H9 (cell line): Measurements from ENCODE around the gene NKAIN2. TPM values are rescaled to one million over a fixed set of nuclear protein-coding genes. Genes with fewer than 3 reads are reported as not detected.

ENCODE experiments used
- DNase-seq: peaks from one replicate; pipeline ENCODE4 v3.0.0-alpha.2; 2017
- H2AFZ ChIP-seq: one replicate; pipeline ENCODE4 v1.6.1; 2013; ENCODE audit warnings: mild to moderate bottlenecking, low read length, control low read depth, moderate library complexity
- H2AK5ac ChIP-seq: 2 replicates; pipeline ENCODE4 v1.6.1; 2013; ENCODE audit warnings: low read length, control low read depth, mixed read lengths; ENCODE audit not compliant: insufficient read length
- H2BK120ac ChIP-seq: one replicate; pipeline ENCODE4 v1.6.1; 2013; ENCODE audit warnings: low read depth, mild to moderate bottlenecking, low read length, control low read depth, inconsistent platforms; ENCODE audit not compliant: poor library complexity, severe bottlenecking
- H2BK12ac ChIP-seq: 2 replicates; pipeline ENCODE4 v1.6.1; 2013; ENCODE audit warnings: low read length, control low read depth, mixed read lengths, low read depth; ENCODE audit not compliant: insufficient read length
- H2BK15ac ChIP-seq: 2 replicates; pipeline ENCODE4 v1.6.1; 2013; ENCODE audit warnings: low read depth, low read length, control low read depth
- H2BK20ac ChIP-seq: one replicate; pipeline ENCODE4 v1.6.1; 2013; ENCODE audit warnings: low read depth, mild to moderate bottlenecking, low read length, control low read depth, inconsistent platforms; ENCODE audit not compliant: poor library complexity, severe bottlenecking
- H2BK5ac ChIP-seq: 2 replicates; pipeline ENCODE4 v1.6.1; 2013; ENCODE audit warnings: low read length, control low read depth, mixed read lengths; ENCODE audit not compliant: insufficient read length
- H3K14ac ChIP-seq: 2 replicates; pipeline ENCODE4 v1.6.1; 2013; ENCODE audit warnings: low read length, control low read depth; ENCODE audit not compliant: insufficient read depth
- H3K18ac ChIP-seq: 2 replicates; pipeline ENCODE4 v1.6.1; 2013; ENCODE audit warnings: low read depth, mild to moderate bottlenecking, mixed read lengths, low read length, control low read depth; ENCODE audit not compliant: insufficient read length
- H3K23ac ChIP-seq: 2 replicates; pipeline ENCODE4 v1.6.1; 2013; ENCODE audit warnings: low read length, control low read depth, mixed read lengths, low read depth; ENCODE audit not compliant: insufficient read length
- H3K23me2 ChIP-seq: 2 replicates; pipeline ENCODE4 v1.6.1; 2013; ENCODE audit warnings: low read depth, mild to moderate bottlenecking, mixed read lengths, low read length, control low read depth; ENCODE audit not compliant: insufficient read length, poor library complexity, severe bottlenecking
- H3K27ac ChIP-seq: 2 replicates; pipeline ENCODE4 v1.5.1; 2013; ENCODE audit warnings: low read length, control low read depth, mixed read lengths, low read depth; ENCODE audit not compliant: insufficient read length
- H3K27me3 ChIP-seq: 2 replicates; pipeline ENCODE4 v1.6.1; 2013; ENCODE audit warnings: low read length, control low read depth, inconsistent platforms; ENCODE audit not compliant: insufficient read depth
- H3K4ac ChIP-seq: 2 replicates; pipeline ENCODE4 v1.6.1; 2013; ENCODE audit warnings: low read depth, mild to moderate bottlenecking, control low read depth, inconsistent platforms, low read length, moderate library complexity
- H3K4me1 ChIP-seq: 2 replicates; pipeline ENCODE4 v1.6.1; 2013; ENCODE audit warnings: low read length, control low read depth, inconsistent platforms; ENCODE audit not compliant: insufficient read depth
- H3K4me2 ChIP-seq: 2 replicates; pipeline ENCODE4 v1.6.1; 2013; ENCODE audit warnings: low read length, control low read depth, mixed read lengths; ENCODE audit not compliant: insufficient read length, insufficient read depth
- H3K56ac ChIP-seq: 2 replicates; pipeline ENCODE4 v1.6.1; 2013; ENCODE audit warnings: low read depth, mild to moderate bottlenecking, mixed read lengths, low read length, control low read depth; ENCODE audit not compliant: insufficient read length
- H3K79me1 ChIP-seq: 2 replicates; pipeline ENCODE4 v1.6.1; 2013; ENCODE audit warnings: low read depth, mild to moderate bottlenecking, moderate library complexity, low read length, control low read depth, inconsistent platforms; ENCODE audit not compliant: insufficient read depth, poor library complexity, severe bottlenecking
- H3K79me2 ChIP-seq: 2 replicates; pipeline ENCODE4 v1.6.1; 2013; ENCODE audit warnings: low read length, control low read depth, inconsistent platforms; ENCODE audit not compliant: insufficient read depth
- H3K9ac ChIP-seq: 2 replicates; pipeline ENCODE4 v1.6.1; 2013; ENCODE audit warnings: low read length, control low read depth, mixed read lengths; ENCODE audit not compliant: insufficient read length; ENCODE audit errors: extremely low read depth
- H3K9me3 ChIP-seq: one replicate; pipeline ENCODE4 v1.6.1; 2013; ENCODE audit warnings: low read depth, low read length, inconsistent platforms; ENCODE audit not compliant: control insufficient read depth
- H3T11ph ChIP-seq: one replicate; pipeline ENCODE4 v1.6.1; 2013; ENCODE audit warnings: mild to moderate bottlenecking, low read length, control low read depth, inconsistent platforms
- H4K20me1 ChIP-seq: one replicate; pipeline ENCODE4 v1.6.1; 2013; ENCODE audit not compliant: control insufficient read depth, insufficient read length, insufficient read depth
- H4K5ac ChIP-seq: 2 replicates; pipeline ENCODE4 v1.6.1; 2013; ENCODE audit warnings: low read depth, mild to moderate bottlenecking, mixed read lengths, low read length, control low read depth; ENCODE audit not compliant: insufficient read length
- H4K8ac ChIP-seq: replicated peaks from 2 replicates; pipeline ENCODE4 v1.6.1; 2013; ENCODE audit warnings: low read length, control low read depth, mixed read lengths, low read depth; ENCODE audit not compliant: insufficient read length
- H4K91ac ChIP-seq: 2 replicates; pipeline ENCODE4 v1.6.1; 2013; ENCODE audit warnings: low read depth, mild to moderate bottlenecking, moderate library complexity, mixed read lengths, low read length, control low read depth; ENCODE audit not compliant: insufficient read length
- H3K27ac Mint-ChIP-seq, 3 experiments: 2 replicates in 2 of 3; 3 replicates in 1 of 3; pipeline ENCODE4 v1.8.0; 2020 to 2021; ENCODE audit warnings: mixed read lengths in 3 of 3, mild to moderate bottlenecking in 1 of 3, moderate library complexity in 1 of 3
- H3K27me3 Mint-ChIP-seq: 2 replicates; pipeline ENCODE4 v1.8.0; 2021; ENCODE audit warnings: low read depth, mild to moderate bottlenecking, moderate library complexity, mixed read lengths
- H3K36me3 Mint-ChIP-seq, 3 experiments: 2 replicates in 2 of 3; 3 replicates in 1 of 3; pipeline ENCODE4 v1.8.0; 2020 to 2021; ENCODE audit warnings: low read depth in 3 of 3, mixed read lengths in 3 of 3; ENCODE audit not compliant: insufficient read depth in 1 of 3
- H3K4me1 Mint-ChIP-seq, 2 experiments: 2 replicates each; pipeline ENCODE4 v1.8.0; 2020; ENCODE audit warnings: mixed read lengths in 2 of 2
- H3K4me3 Mint-ChIP-seq, 2 experiments: 2 replicates in 1 of 2; 3 replicates in 1 of 2; pipeline ENCODE4 v1.8.0; 2020 to 2021; ENCODE audit warnings: mild to moderate bottlenecking in 2 of 2, mixed read lengths in 2 of 2, moderate library complexity in 1 of 2
- H3K9me3 Mint-ChIP-seq, 2 experiments: 2 replicates in 1 of 2; 3 replicates in 1 of 2; pipeline ENCODE4 v1.8.0; 2020; ENCODE audit warnings: mild to moderate bottlenecking in 2 of 2, mixed read lengths in 2 of 2, moderate library complexity in 1 of 2
- CTCF ChIP-seq: fragments of 200-600 bp; sonication (generic); conservative IDR thresholded peaks from 3 replicates; pipeline ENCODE4 v1.8.0; 2021; ENCODE audit warnings: antibody characterized with exemption, mild to moderate bottlenecking
- WGBS: extraction: QIAGEN DNeasy Blood & Tissue Kit; methylation state at CpG from one replicate; pipeline ENCODE4 v1.1.7; 2013; ENCODE audit warnings: missing lambda C conversion rate, low lambda C conversion rate, mixed read lengths; ENCODE audit not compliant: insufficient read length; ENCODE audit errors: extremely low coverage; 5-methylcytosine and 5-hydroxymethylcytosine counted together
- total RNA-seq: library from RNA; stranded (reverse); gene quantifications from 2 replicates; pipeline ENCODE4 v1.2.1, GENCODE V29; 2021

Gene NKAIN2
- total RNA-seq, 1 experiment from 2014 or later: 0.17 TPM

GRCh38 chr6:124753562-124754105, 950.0 kb downstream of the NKAIN2 start:
- H3K27me3 Mint-ChIP-seq: no peaks in the 10 kb centered on the region; the same call in 1 of the 2 replicates
- no peaks in the 10 kb centered on the region for H3K79me1 ChIP-seq
- no peaks in the 10 kb centered on the region for H3K36me3 Mint-ChIP-seq
- H3K18ac ChIP-seq: no peak overlapping the region
- no peak overlapping the region for H3K56ac ChIP-seq
- no peak for TF ChIP-seq CTCF
- H3K4me1 ChIP-seq: no peaks in the 10 kb centered on the region
- no peak overlapping the region for H2BK12ac ChIP-seq
- no peak overlapping the region for H4K91ac ChIP-seq
- no peaks in the 10 kb centered on the region for H4K20me1 ChIP-seq
- WGBS: no CpG with 5 or more reads among the region's 4 CpGs
- no peak overlapping the region for H3K14ac ChIP-seq
- no peak overlapping the region for H3K23ac ChIP-seq
- H3K79me2 ChIP-seq: no peaks in the 10 kb centered on the region
- no peak overlapping the region for H4K8ac ChIP-seq
- no peak overlapping the region for H2BK5ac ChIP-seq
- H4K5ac ChIP-seq: no peak overlapping the region
- H3K9me3 ChIP-seq: no peaks in the 10 kb centered on the region
- H3K9me3 Mint-ChIP-seq: peaks cover 0 to 3% of the 10 kb centered on the region in 2 experiments; a peak in 1 of 5 replicates
- no peak overlapping the region for H3K4me3 Mint-ChIP-seq
- H3K27me3 ChIP-seq: no peaks in the 10 kb centered on the region
- no peak overlapping the region for H3K9ac ChIP-seq
- H2AFZ ChIP-seq: no peak overlapping the region
- no peak overlapping the region for H3K27ac Mint-ChIP-seq
- no peak overlapping the region for H3K4me2 ChIP-seq
- no peak overlapping the region for H3K27ac ChIP-seq
- no peak overlapping the region for H2AK5ac ChIP-seq
- no peak overlapping the region for H2BK120ac ChIP-seq
- H3T11ph ChIP-seq: no peak overlapping the region
- no peaks in the 10 kb centered on the region for H3K23me2 ChIP-seq
- DNase-seq: no peak
- peaks cover 0 to 3% of the 10 kb centered on the region in 2 experiments; a peak in 1 of 4 replicates for H3K4me1 Mint-ChIP-seq
- no peak overlapping the region for H3K4ac ChIP-seq
- no peak overlapping the region for H2BK15ac ChIP-seq
- H2BK20ac ChIP-seq: no peak overlapping the region
